PC-9 (cell line): ENCODE data around the gene JARID2.

Source experiments
- CTCF ChIP-seq: fragments of 200-600 bp; sonication (generic); conservative IDR thresholded peaks from 2 replicates; pipeline ENCODE4 v1.6.1; 2017; ENCODE audit warnings: mixed run types, antibody characterized with exemption, mild to moderate bottlenecking, moderate library complexity
- EZH2 ChIP-seq: fragments of 200-600 bp; sonication (generic); IDR thresholded peaks from 2 replicates; pipeline ENCODE4 v1.8.0; 2017; ENCODE audit warnings: antibody characterized with exemption, low read depth

DNA sequence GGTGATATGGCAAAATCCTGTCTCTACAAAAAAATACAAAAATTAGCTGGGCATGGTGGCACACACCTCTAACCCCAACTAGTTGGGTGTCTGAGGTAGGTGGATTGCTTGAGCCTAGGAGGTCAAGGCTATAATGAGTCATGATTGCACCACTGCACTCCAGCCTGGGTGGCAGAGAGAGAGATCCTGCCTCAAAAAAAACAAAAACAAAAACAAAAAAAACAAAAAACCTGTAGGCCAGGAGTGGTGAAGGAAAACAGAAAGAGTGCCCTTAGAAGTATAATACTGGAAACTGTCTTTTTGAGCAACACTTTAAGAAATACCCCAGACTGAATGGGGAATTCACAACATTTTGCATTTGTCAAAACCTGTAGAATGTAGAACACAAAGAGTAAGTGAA is 85.3 kb downstream of the JARID2 start:
- TF ChIP-seq EZH2 (no peak), CTCF (no peak)
